HG03135 (cell line): Measurements from ENCODE around the gene GCG.

ENCODE experiments used
- ATAC-seq: cut with Tn5 transposase; IDR thresholded peaks from one replicate; pipeline ENCODE4 v1.9.1; 2021; ENCODE audit warnings: mild to moderate bottlenecking, moderate library complexity; ENCODE audit not compliant: unreplicated experiment

The GCG gene

GRCh38 chr2:162152147-162152546, at the start of gene GCG:
GCG (minus strand) TSS chr2:162152247; CDS start chr2:162149178, 3,069 bp downstream.
- ATAC-seq: no peak

GRCh38 chr2:162200636-162201035, 48.6 kb upstream of the GCG start:
- no peak for ATAC-seq

- no peak for ATAC-seq
Measured at GRCh38 chr2:162199913-162200312, 47.9 kb upstream of the GCG start.

- ATAC-seq: no peak
Measured at GRCh38 chr2:162198239-162198638, 46.2 kb upstream of the GCG start.

- no peak for ATAC-seq
Measured at GRCh38 chr2:162197069-162197825, 45.2 kb upstream of the GCG start.

- ATAC-seq: no peak
Measured at GRCh38 chr2:162196638-162197037, 44.6 kb upstream of the GCG start.

GRCh38 chr2:162188451-162188850, 36.4 kb upstream of the GCG start:
- no peak for ATAC-seq

GRCh38 chr2:162185541-162186232, 33.6 kb upstream of the GCG start:
- no peak for ATAC-seq

- ATAC-seq: no peak
Measured at GRCh38 chr2:162184821-162185450, 32.9 kb upstream of the GCG start.

- no peak for ATAC-seq
Measured at GRCh38 chr2:162184359-162184758, 32.3 kb upstream of the GCG start.

- no peak for ATAC-seq
Measured at GRCh38 chr2:162182395-162182794, 30.3 kb upstream of the GCG start.

GRCh38 chr2:162177301-162177700, 25.3 kb upstream of the GCG start:
- no peak for ATAC-seq

GRCh38 chr2:162175714-162176113, 23.7 kb upstream of the GCG start:
- ATAC-seq: no peak

GRCh38 chr2:162174746-162175145, 22.7 kb upstream of the GCG start:
- no peak for ATAC-seq

GRCh38 chr2:162172802-162173370, 20.8 kb upstream of the GCG start:
- ATAC-seq: no peak

GRCh38 chr2:162166745-162167144, 14.7 kb upstream of the GCG start:
- no peak for ATAC-seq

GRCh38 chr2:162166174-162166573, 14.1 kb upstream of the GCG start:
- no peak for ATAC-seq

GRCh38 chr2:162164802-162165201, 12.8 kb upstream of the GCG start:
- ATAC-seq: no peak

- no peak for ATAC-seq
Measured at GRCh38 chr2:162159446-162159845, 7.4 kb upstream of the GCG start.

GRCh38 chr2:162156149-162156548, 4.1 kb upstream of the GCG start:
- no peak for ATAC-seq

- ATAC-seq: no peak
Measured at GRCh38 chr2:162155093-162155492, 3.0 kb upstream of the GCG start.
